PFSK-1 (cell line): Measurements from ENCODE around the gene CD22.

ENCODE experiments used
- FOXP2 ChIP-seq: optimal IDR thresholded peaks from 2 replicates; pipeline ENCODE3; 2011; ENCODE audit warnings: borderline replicate concordance, control low read depth, inconsistent platforms; ENCODE audit not compliant: insufficient read depth; ENCODE audit errors: extremely low read length, extremely low read depth
- POLR2AphosphoS5 ChIP-seq: IDR thresholded peaks from 2 replicates; pipeline ENCODE4 v1.6.1; 2012; ENCODE audit warnings: low read depth, mild to moderate bottlenecking, control low read depth, low read length, moderate library complexity
- REST ChIP-seq, 2 experiments: IDR thresholded peaks; 2 replicates each; pipeline versions ENCODE4 v1.6.1 to v1.8.0; 2011 to 2012; ENCODE audit warnings: low read depth in 2 of 2, low read length in 2 of 2, control low read depth in 1 of 2, inconsistent platforms in 1 of 2, mild to moderate bottlenecking in 1 of 2, moderate library complexity in 1 of 2; ENCODE audit not compliant: insufficient read depth in 1 of 2
- SIN3A ChIP-seq: IDR thresholded peaks from 2 replicates; pipeline ENCODE4 v1.6.1; 2012; ENCODE audit warnings: mild to moderate bottlenecking, low read length, moderate library complexity, borderline replicate concordance; ENCODE audit not compliant: insufficient read depth
- TAF1 ChIP-seq: IDR thresholded peaks from 2 replicates; pipeline ENCODE4 v1.6.1; 2012; ENCODE audit warnings: low read length, control low read depth, borderline replicate concordance; ENCODE audit not compliant: insufficient read depth

The CD22 gene

GRCh38 chr19:35375505-35376307 is 46.7 kb downstream of the CD22 start:
- TF ChIP-seq TAF1 (no peak), REST (IDR thresholded peaks at IDR 0.05; ENCODE audit: insufficient read depth in 1 of 2, low read depth in 2 of 2, low read length in 2 of 2) (no peak), POLR2AphosphoS5 (no peak), SIN3A (no peak), FOXP2 (no peak)

- TF ChIP-seq SIN3A, result no peak
- TF ChIP-seq POLR2AphosphoS5, result no peak
- no peak for TF ChIP-seq FOXP2
- TF ChIP-seq REST (IDR thresholded peaks at IDR 0.05; ENCODE audit: insufficient read depth in 1 of 2, low read depth in 2 of 2, low read length in 2 of 2), result no peak
- no peak for TF ChIP-seq TAF1
Observed at GRCh38 chr19:35377656-35378055, 48.7 kb downstream of the CD22 start.

GRCh38 chr19:35378356-35378755 is 49.4 kb downstream of the CD22 start:
- TF ChIP-seq POLR2AphosphoS5 (no peak), FOXP2 (no peak), TAF1 (no peak), SIN3A (no peak), REST (IDR thresholded peaks at IDR 0.05; ENCODE audit: insufficient read depth in 1 of 2, low read depth in 2 of 2, low read length in 2 of 2) (no peak)

GRCh38 chr19:35379992-35380391 is 51.0 kb downstream of the CD22 start:
- TF ChIP-seq POLR2AphosphoS5 (no peak), REST (IDR thresholded peaks at IDR 0.05; ENCODE audit: insufficient read depth in 1 of 2, low read depth in 2 of 2, low read length in 2 of 2) (no peak), TAF1 (no peak), FOXP2 (no peak), SIN3A (no peak)
